ENCODE results near the gene CRELD2. TPM values are rescaled to one million over a fixed set of nuclear protein-coding genes. Genes with fewer than 3 reads are reported as not detected.

CRELD2 gene
- total and polyA plus RNA-seq, 2 of the 8 experiments (the other 6 are each of a cell fraction or from before 2014, with no cell fraction given), result 24.5 to 36.6 TPM

DNA sequence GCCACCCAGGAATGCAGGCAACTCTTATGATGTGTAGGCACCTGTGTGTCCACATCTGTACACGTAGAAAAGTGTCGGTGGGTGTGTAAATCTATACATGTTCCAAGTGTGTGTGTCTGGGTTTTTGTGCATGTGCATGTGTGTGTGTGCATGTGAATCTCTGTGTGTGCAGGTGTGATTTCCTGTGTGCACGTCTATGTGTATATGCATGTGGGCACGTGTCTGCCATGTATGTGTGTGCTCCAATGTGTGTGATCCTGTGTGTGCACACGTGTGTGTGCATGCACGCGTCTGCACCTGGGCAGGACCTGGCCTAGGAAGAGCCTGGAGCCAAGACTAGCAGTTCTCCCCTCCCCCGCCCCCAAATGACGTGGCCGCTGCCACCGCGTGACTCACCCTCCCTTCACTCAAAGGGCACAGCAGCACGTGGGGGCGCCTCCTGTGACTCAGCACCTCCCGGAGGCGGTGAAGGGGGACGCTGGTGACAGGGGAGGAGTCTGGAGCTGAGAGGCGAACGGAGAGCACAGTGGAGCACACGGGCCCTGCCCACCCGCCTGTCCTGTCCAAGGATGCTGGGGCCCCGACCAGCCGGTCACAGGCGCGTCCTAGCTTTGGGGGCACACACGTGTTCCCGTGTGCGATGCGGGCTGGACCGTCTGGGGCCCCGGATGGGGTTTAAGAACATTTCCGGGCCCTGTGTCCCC, 52.2 kb downstream of the CRELD2 start:
- H3K27ac ChIP-seq (ENCODE audit: low read depth, low read length), result no peak overlapping the region
- H4K5ac ChIP-seq (ENCODE audit: insufficient read length, low read depth, low read length), result no peak overlapping the region
- H3K36me3 ChIP-seq (ENCODE audit: control insufficient read depth in 2 of 4, insufficient read depth in 4 of 4, low read length in 3 of 4), result no peaks in the 10 kb centered on the region; a peak in 1 of 8 replicates
- H4K20me1 ChIP-seq (replicated peaks in 1 of 2; ENCODE audit: control insufficient read depth in 1 of 2, insufficient read depth in 2 of 2, low read length in 2 of 2), result peaks cover 0 to 15% of the 10 kb centered on the region in 2 experiments
- ChIA-PET POLR2A (ENCODE audit: partially characterized antibody) (interaction anchor here (0.6 to 1.5 kb wide), 5 partner anchors 10 to 37 kb away, joined by 3 to 4 read pairs (median 3); partner anchors contain the start of gene PIM3), CTCF (ENCODE audit: partially characterized antibody) (interaction anchor here (0.8 to 2.5 kb wide), 4 partner anchors 9 to 60 kb away, joined by 4 to 8 read pairs (median 6); no protein-coding TSS in a partner anchor)
- H2BK120ac ChIP-seq (replicated peaks; ENCODE audit: low read depth, low read length), result no peak overlapping the region
- H2AFZ ChIP-seq (ENCODE audit: low read length), result no peak overlapping the region
- no peak for FAIRE-seq
- DNase-seq (ENCODE audit: low read depth in 1 of 2, low spot score in 2 of 2), result peak; percentile 70
- H3K18ac ChIP-seq (ENCODE audit: extremely low read depth, low read length), result peak overlapping the region; percentile 71
- H3K27me3 ChIP-seq (replicated peaks in 1 of 4; ENCODE audit: control insufficient read depth in 3 of 4, extremely low read depth in 1 of 4, insufficient read depth in 3 of 4, low read length in 3 of 4), result peaks cover 6 to 33% (median 24%) of the 10 kb centered on the region in 4 experiments
- H2BK12ac ChIP-seq (ENCODE audit: low read depth, low read length), result peak overlapping the region; percentile 95; the same call in 1 of the 2 replicates
- no peaks in the 10 kb centered on the region for H3K9me3 ChIP-seq (ENCODE audit: insufficient read depth in 2 of 2, low read depth in 1 of 2, low read length in 1 of 2)
- peaks cover 5% of the 10 kb centered on the region for H3K79me1 ChIP-seq (ENCODE audit: low read depth, low read length)
- no peaks in the 10 kb centered on the region for H3K79me2 ChIP-seq (ENCODE audit: control insufficient read depth in 1 of 2, insufficient read depth in 2 of 2, low read length in 2 of 2)
- peak overlapping the region; percentile 25 for H3K56ac ChIP-seq (replicated peaks; ENCODE audit: insufficient read length, low read depth, low read length)
- H3K23ac ChIP-seq (ENCODE audit: insufficient read length), result no peak overlapping the region
- H3K9ac ChIP-seq (replicated peaks in 1 of 4; ENCODE audit: extremely low read depth in 1 of 4, low read depth in 3 of 4, low read length in 3 of 4), result no peak overlapping the region
- peak overlapping the region; percentile 72; the same call in 1 of the 2 replicates for H2BK15ac ChIP-seq (ENCODE audit: low read length)
- H3K4me3 ChIP-seq (ENCODE audit: extremely low read depth in 1 of 4, insufficient read depth in 2 of 4, low read depth in 3 of 4, low read length in 4 of 4), result peak overlapping the region; percentile 30 to 60 (median 44); a peak in 7 of 8 replicates
- H4K91ac ChIP-seq (replicated peaks; ENCODE audit: insufficient read length, low read length), result peak overlapping the region; percentile 45
- H2AK5ac ChIP-seq (ENCODE audit: low read depth, low read length), result peak overlapping the region; percentile 95
- peak overlapping the region; percentile 1; the same call in 1 of the 2 replicates for H2BK5ac ChIP-seq (ENCODE audit: low read depth, low read length)
- peak overlapping the region; percentile 89; the same call in 1 of the 2 replicates for H4K8ac ChIP-seq (ENCODE audit: extremely low read depth, insufficient read depth, low read length)
- no peak overlapping the region for H3K14ac ChIP-seq (ENCODE audit: insufficient read length)
- H3K4me2 ChIP-seq (ENCODE audit: insufficient read depth in 1 of 2, low read depth in 2 of 2, low read length in 2 of 2), result peak overlapping the region; percentile 46 to 71
- peaks cover 23% of the 10 kb centered on the region for H3K23me2 ChIP-seq (ENCODE audit: low read depth, low read length)
- H2BK20ac ChIP-seq (ENCODE audit: low read length), result peak overlapping the region; percentile 73
- H3K4ac ChIP-seq (replicated peaks; ENCODE audit: insufficient read length, low read depth, low read length), result no peak overlapping the region
- WGBS, 2 experiments (ENCODE audit: extremely low coverage in 1 of 2, insufficient coverage in 1 of 2, insufficient read length in 1 of 2, insufficient replicate concordance in 2 of 2, low coverage in 1 of 2, low lambda C conversion rate in 2 of 2, missing lambda C conversion rate in 1 of 2), result 24% methylated on average over 32 of the region's 32 CpGs; no CpG with 5 or more reads in 1 of the 2 experiments
- peaks cover 0 to 18% (median 7%) of the 10 kb centered on the region in 4 experiments; a peak in 6 of 7 replicates for H3K4me1 ChIP-seq (replicated peaks in 1 of 4; ENCODE audit: control insufficient read depth in 3 of 4, insufficient read depth in 4 of 4, low read length in 3 of 4)
- TF ChIP-seq TCF12 (IDR thresholded peaks at IDR 0.05; ENCODE audit: low read depth, low read length) (no peak), MAFK (IDR thresholded peaks at IDR 0.05; ENCODE audit: low read depth, low read length) (peak; percentile 82; the same call in 1 of the 2 replicates), CTBP2 (IDR thresholded peaks at IDR 0.05; ENCODE audit: borderline replicate concordance, insufficient read depth, insufficient read length, low read length) (no peak), HDAC2 (IDR thresholded peaks at IDR 0.05; ENCODE audit: borderline replicate concordance in 1 of 2, low read depth in 2 of 2, low read length in 2 of 2) (no peak), KDM4A (IDR thresholded peaks at IDR 0.05; ENCODE audit: low read depth, low read length, severe bottlenecking) (no peak), CBX5 (IDR thresholded peaks at IDR 0.05; ENCODE audit: low read depth, low read length) (no peak), SIX5 (IDR thresholded peaks at IDR 0.05; ENCODE audit: low read depth, low read length) (no peak), CREB1 (IDR thresholded peaks at IDR 0.05) (peak; percentile 91)
- TF ChIP-seq, protein P1, sequence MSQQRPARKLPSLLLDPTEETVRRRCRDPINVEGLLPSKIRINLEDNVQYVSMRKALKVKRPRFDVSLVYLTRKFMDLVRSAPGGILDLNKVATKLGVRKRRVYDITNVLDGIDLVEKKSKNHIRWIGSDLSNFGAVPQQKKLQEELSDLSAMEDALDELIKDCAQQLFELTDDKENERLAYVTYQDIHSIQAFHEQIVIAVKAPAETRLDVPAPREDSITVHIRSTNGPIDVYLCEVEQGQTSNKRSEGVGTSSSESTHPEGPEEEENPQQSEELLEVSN (IDR thresholded peaks at IDR 0.05), result peak; percentile 69
